GM12801 (cell line): ENCODE data around the gene TPPP3.

Source experiments
- CTCF ChIP-seq: IDR thresholded peaks from one replicate; pipeline ENCODE4 v1.5.1; 2011; ENCODE audit warnings: control low read depth; ENCODE audit not compliant: insufficient read length; ENCODE audit errors: extremely low read depth

TPPP3 gene

GRCh38 chr16:67424261-67424615 lies 30.9 kb upstream of the TPPP3 start:
- TF ChIP-seq CTCF, result no peak

GRCh38 chr16:67423611-67424260 lies 30.4 kb upstream of the TPPP3 start:
- TF ChIP-seq CTCF, result no peak

- no peak for TF ChIP-seq CTCF
These were observed 29.7 kb upstream of the TPPP3 start for GRCh38 chr16:67423015-67423414.

GRCh38 chr16:67421030-67421429 lies 27.7 kb upstream of the TPPP3 start:
- no peak for TF ChIP-seq CTCF

- TF ChIP-seq CTCF, result no peak
These were observed 26.6 kb upstream of the TPPP3 start for GRCh38 chr16:67419931-67420330.

- no peak for TF ChIP-seq CTCF
These were observed 26.2 kb upstream of the TPPP3 start for GRCh38 chr16:67419502-67419901.

GRCh38 chr16:67417333-67418061 lies 24.2 kb upstream of the TPPP3 start:
- no peak for TF ChIP-seq CTCF
